ENCODE measurements around the gene GLMP.

- TF ChIP-seq, protein P1, sequence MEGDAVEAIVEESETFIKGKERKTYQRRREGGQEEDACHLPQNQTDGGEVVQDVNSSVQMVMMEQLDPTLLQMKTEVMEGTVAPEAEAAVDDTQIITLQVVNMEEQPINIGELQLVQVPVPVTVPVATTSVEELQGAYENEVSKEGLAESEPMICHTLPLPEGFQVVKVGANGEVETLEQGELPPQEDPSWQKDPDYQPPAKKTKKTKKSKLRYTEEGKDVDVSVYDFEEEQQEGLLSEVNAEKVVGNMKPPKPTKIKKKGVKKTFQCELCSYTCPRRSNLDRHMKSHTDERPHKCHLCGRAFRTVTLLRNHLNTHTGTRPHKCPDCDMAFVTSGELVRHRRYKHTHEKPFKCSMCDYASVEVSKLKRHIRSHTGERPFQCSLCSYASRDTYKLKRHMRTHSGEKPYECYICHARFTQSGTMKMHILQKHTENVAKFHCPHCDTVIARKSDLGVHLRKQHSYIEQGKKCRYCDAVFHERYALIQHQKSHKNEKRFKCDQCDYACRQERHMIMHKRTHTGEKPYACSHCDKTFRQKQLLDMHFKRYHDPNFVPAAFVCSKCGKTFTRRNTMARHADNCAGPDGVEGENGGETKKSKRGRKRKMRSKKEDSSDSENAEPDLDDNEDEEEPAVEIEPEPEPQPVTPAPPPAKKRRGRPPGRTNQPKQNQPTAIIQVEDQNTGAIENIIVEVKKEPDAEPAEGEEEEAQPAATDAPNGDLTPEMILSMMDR (IDR thresholded peaks at IDR 0.05), result no peak
- TF ChIP-seq POLR2A (IDR thresholded peaks at IDR 0.05), result no peak
These were observed 3.4 kb upstream of the GLMP start, which contains the start of gene VHLL for GRCh38 chr1:156298852-156299357.

Data from ovary (tissue), 3 donors.